OCI-LY7 (cell line): ENCODE data around the gene PTTG2. TPM values are rescaled to one million over a fixed set of nuclear protein-coding genes. Genes with fewer than 3 reads are reported as not detected.

Source experiments
- BruUV-seq: library from RNA; stranded (reverse); fragments of 400-500 nt; replicated peaks from 2 replicates; lab custom pipeline; 2021; lab: Mats Ljungman, UMichigan
- CTCF ChIA-PET: fragments of 300-600 bp; sonication (Branson Sonifier 250); formaldehyde crosslinking; loops from one replicate; lab custom pipeline; 2022; ENCODE audit warnings: antibody characterized with exemption; ENCODE audit not compliant: unreplicated experiment; lab: Charles Lee
- POLR2A ChIA-PET: fragments of 300-600 bp; sonication (Branson Sonifier 250); formaldehyde crosslinking; loops from one replicate; lab custom pipeline; 2022; ENCODE audit warnings: antibody characterized with exemption; lab: Charles Lee
- DNase-seq: peaks from one replicate; pipeline ENCODE4 v3.0.0-alpha.2; 2015; ENCODE audit warnings: low spot score
- H2AFZ ChIP-seq: fragments of 200-600 bp; sonication (generic), shearing (Covaris generic); 2 replicates; pipeline ENCODE4 v1.6.1; 2014; ENCODE audit warnings: mild to moderate bottlenecking, antibody characterized with exemption, low read length, moderate library complexity
- H3K27ac ChIP-seq: fragments of 200-600 bp; sonication (generic); 2 replicates; pipeline ENCODE4 v1.5.1; 2014; ENCODE audit warnings: mixed run types, low read depth, mild to moderate bottlenecking, moderate library complexity, low read length, inconsistent platforms; ENCODE audit not compliant: poor library complexity, severe bottlenecking
- H3K36me3 ChIP-seq: fragments of 200-600 bp; sonication (generic); 2 replicates; pipeline ENCODE4 v1.6.1; 2014; ENCODE audit warnings: mild to moderate bottlenecking, antibody characterized with exemption, low read length, moderate library complexity, mixed read lengths; ENCODE audit not compliant: insufficient read depth
- H3K4me1 ChIP-seq: fragments of 200-600 bp; sonication (generic); 2 replicates; pipeline ENCODE4 v1.5.1; 2014; ENCODE audit warnings: mild to moderate bottlenecking, low read length; ENCODE audit not compliant: insufficient read depth, poor library complexity, severe bottlenecking
- H3K4me2 ChIP-seq: fragments of 200-600 bp; sonication (generic); 2 replicates; pipeline ENCODE4 v1.6.1; 2014; ENCODE audit warnings: mild to moderate bottlenecking, low read length
- H3K4me3 ChIP-seq: fragments of 200-600 bp; sonication (generic); 2 replicates; pipeline ENCODE4 v1.5.1; 2014; ENCODE audit warnings: mild to moderate bottlenecking, low read depth, low read length; ENCODE audit not compliant: poor library complexity, severe bottlenecking
- H3K79me2 ChIP-seq: fragments of 200-600 bp; sonication (generic); 2 replicates; pipeline ENCODE4 v1.6.1; 2016; ENCODE audit warnings: low read depth, mild to moderate bottlenecking, low read length, moderate library complexity, mixed read lengths; ENCODE audit not compliant: insufficient read depth
- H3K9me2 ChIP-seq: fragments of 200-600 bp; sonication (generic); 2 replicates; pipeline ENCODE4 v1.6.1; 2016; ENCODE audit warnings: mild to moderate bottlenecking, low read length, mixed read lengths; ENCODE audit not compliant: insufficient read depth
- H3K9me3 ChIP-seq: fragments of 200-600 bp; sonication (generic); 2 replicates; pipeline ENCODE4 v1.6.1; 2014; ENCODE audit warnings: mild to moderate bottlenecking, mixed run types, low read length, mixed read lengths
- H4K20me1 ChIP-seq: fragments of 200-600 bp; sonication (generic); 2 replicates; pipeline ENCODE4 v1.6.1; 2014; ENCODE audit warnings: mild to moderate bottlenecking, antibody characterized with exemption, low read length, moderate library complexity, mixed read lengths; ENCODE audit not compliant: insufficient read depth
- CTCF ChIP-seq: fragments of 200-600 bp; sonication (generic); conservative IDR thresholded peaks from 2 replicates; pipeline ENCODE4 v1.5.1; 2014; ENCODE audit warnings: mild to moderate bottlenecking, antibody characterized with exemption, low read length, moderate library complexity, mixed read lengths
- EZH2phosphoT487 ChIP-seq: fragments of 200-600 bp; sonication (generic); IDR thresholded peaks from 2 replicates; pipeline ENCODE4 v1.6.1; 2018; ENCODE audit warnings: low read depth, borderline replicate concordance, mild to moderate bottlenecking, mixed run types, antibody characterized with exemption, low read length, moderate library complexity, mixed read lengths
- intact Hi-C: fragments of 100-400 bp; cut with micrococcal nuclease; formaldehyde crosslinking; loops from one replicate; pipeline ENCODE4 v1.10.0; 2022; ENCODE audit not compliant: unreplicated experiment
- total RNA-seq, 2 experiments: library from RNA; depleted of rRNA in 1 of 2; stranded (reverse); fragments of >200 nt in 1 of 2; shearing (Covaris generic) in 1 of 2; gene quantifications; 2 replicates each; pipeline ENCODE4 v1.2.3, GENCODE V29; 2014 to 2022

Gene PTTG2
- total RNA-seq, 2 experiments from 2014 or later, result 1.0 to 2.0 TPM

- no peak for DNase-seq
- POLR2A ChIA-PET, result interaction anchor here (0.6 to 7.1 kb wide), 8 partner anchors 10 to 166 kb away, joined by 3 to 105 read pairs (median 4); no protein-coding TSS in a partner anchor
Measured at GRCh38 chr4:37981425-37981824, 21.2 kb downstream of the PTTG2 start.

GRCh38 chr4:37981844-37982720 is 21.9 kb downstream of the PTTG2 start:
- DNase-seq, result peak; percentile 57
- BruUV-seq, result no TSS peak
- Histone ChIP-seq H3K9me2 (no peaks in the 10 kb centered on the region), H3K9me3 (no peaks in the 10 kb centered on the region; the same call in 1 of the 2 replicates), H3K4me2 (peak overlapping the region; percentile 81), H3K36me3 (peaks cover 67% of the 10 kb centered on the region), H3K79me2 (peaks cover 95% of the 10 kb centered on the region), H3K4me1 (peaks cover 80% of the 10 kb centered on the region), H2AFZ (no peak overlapping the region), H3K27ac (peak overlapping the region; percentile 99), H4K20me1 (peaks cover 12% of the 10 kb centered on the region), H3K4me3 (peak overlapping the region; percentile 96)
- POLR2A ChIA-PET, result interaction anchor here (0.6 to 7.1 kb wide), 10 partner anchors 9 to 330 kb away, joined by 3 to 105 read pairs (median 4); no protein-coding TSS in a partner anchor
- TF ChIP-seq CTCF (no peak), EZH2phosphoT487 (no peak)
- intact Hi-C loops, result loop anchor here (5.0 to 10.0 kb wide), 3 partner anchors 35 to 1380 kb away; no protein-coding TSS in a partner anchor
- CTCF ChIA-PET, result interaction anchor here (0.9 kb wide), 1 partner anchor 54 kb away, joined by 3 read pairs; no protein-coding TSS in a partner anchor

More at GRCh38 chr4:37981425-37981824, 21.2 kb downstream of the PTTG2 start:
- peak overlapping the region; percentile 81 for H3K4me2 ChIP-seq
- no TSS peak for BruUV-seq
- peaks cover 12% of the 10 kb centered on the region for H4K20me1 ChIP-seq
- no peaks in the 10 kb centered on the region; the same call in 1 of the 2 replicates for H3K9me3 ChIP-seq
- peak overlapping the region; percentile 96 for H3K4me3 ChIP-seq
- peaks cover 63% of the 10 kb centered on the region for H3K36me3 ChIP-seq
- H2AFZ ChIP-seq, result no peak overlapping the region
- H3K79me2 ChIP-seq, result peaks cover 91% of the 10 kb centered on the region
- TF ChIP-seq EZH2phosphoT487 (no peak), CTCF (no peak)
- intact Hi-C loops, result loop anchor here (5.0 to 10.0 kb wide), 3 partner anchors 36 to 1381 kb away; no protein-coding TSS in a partner anchor
- no peaks in the 10 kb centered on the region for H3K9me2 ChIP-seq
- CTCF ChIA-PET, result no interaction called here
- H3K4me1 ChIP-seq, result peaks cover 79% of the 10 kb centered on the region
- H3K27ac ChIP-seq, result peak overlapping the region; percentile 99
